ENCODE data around the gene PSPN.
"Not testable (repeated sequence)": the region's sequence is repeated elsewhere in the genome, so short reads cannot be mapped to it uniquely, and the experiment has no call there.

PSPN gene

GRCh38 chr19:6373096-6373812 is 2.5 kb downstream of the PSPN start:
- peak; percentile 98 for DNase-seq

DNA sequence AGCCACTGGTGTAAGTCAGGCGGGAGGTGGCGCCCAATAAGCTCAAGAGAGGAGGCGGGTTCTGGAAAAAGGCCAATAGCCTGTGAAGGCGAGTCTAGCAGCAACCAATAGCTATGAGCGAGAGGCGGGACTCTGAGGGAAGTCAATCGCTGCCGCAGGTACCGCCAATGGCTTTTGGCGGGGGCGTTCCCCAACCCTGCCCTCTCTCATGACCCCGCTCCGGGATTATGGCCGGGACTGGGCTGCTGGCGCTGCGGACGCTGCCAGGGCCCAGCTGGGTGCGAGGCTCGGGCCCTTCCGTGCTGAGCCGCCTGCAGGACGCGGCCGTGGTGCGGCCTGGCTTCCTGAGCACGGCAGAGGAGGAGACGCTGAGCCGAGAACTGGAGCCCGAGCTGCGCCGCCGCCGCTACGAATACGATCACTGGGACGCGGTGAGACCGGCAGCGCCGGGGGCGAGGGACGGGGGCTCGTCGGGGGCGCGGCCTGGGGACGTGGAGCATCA is 3.1 kb downstream of the PSPN start, which contains the start of gene ALKBH7:
TSS of gene ALKBH7 (plus strand) at position 201 of the 502 bp plus-strand sequence. CDS start at position 228, 27 bp downstream.
- DNase-seq, result peak; percentile 99

- no peak for DNase-seq
Observed at GRCh38 chr19:6364353-6364752, 11.4 kb downstream of the PSPN start.

- DNase-seq, result peak; percentile 66
Observed at GRCh38 chr19:6362351-6362801, 13.4 kb downstream of the PSPN start.

DNA sequence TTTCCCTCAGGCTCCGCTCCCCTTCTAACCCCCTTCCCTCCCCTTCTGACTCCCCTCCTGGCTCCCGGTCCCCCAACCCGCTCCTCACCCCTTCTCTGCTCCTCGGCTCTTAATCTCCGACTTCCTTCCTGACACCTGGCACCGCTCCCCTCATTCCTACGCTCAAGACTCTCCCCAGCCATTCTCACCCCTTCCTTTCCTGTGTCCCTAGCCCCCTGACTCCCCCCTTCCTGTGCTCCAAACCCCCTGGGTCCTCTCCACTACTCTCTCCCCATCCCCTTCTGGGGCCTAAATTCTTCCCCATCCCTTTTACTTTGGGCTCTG is 13.7 kb downstream of the PSPN start:
- no peak for DNase-seq

- not testable (repeated sequence) for DNase-seq
Observed at GRCh38 chr19:6360857-6361216, 14.9 kb downstream of the PSPN start.

DNA sequence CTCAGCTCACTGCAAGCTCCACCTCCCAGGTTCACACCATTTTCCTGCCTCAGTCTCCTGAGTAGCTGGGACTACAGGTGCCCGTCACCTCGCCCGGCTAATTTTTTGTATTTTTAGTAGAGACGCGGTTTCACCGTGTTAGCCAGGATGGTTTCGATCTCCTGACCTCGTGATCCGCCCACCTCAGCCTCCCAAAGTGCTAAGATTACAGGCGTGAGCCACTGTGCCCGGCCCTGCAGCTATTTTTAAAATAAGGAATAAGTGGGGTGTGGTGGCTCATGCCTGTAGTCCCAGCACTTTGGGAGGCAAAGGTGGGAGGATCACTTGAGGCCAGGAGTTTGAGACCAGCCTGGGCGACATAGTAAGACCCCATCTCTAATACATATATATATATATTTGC is 15.3 kb downstream of the PSPN start:
- not testable (repeated sequence) for DNase-seq

- no peak for DNase-seq
Observed at GRCh38 chr19:6359568-6360341, 16.0 kb downstream of the PSPN start.

DNA sequence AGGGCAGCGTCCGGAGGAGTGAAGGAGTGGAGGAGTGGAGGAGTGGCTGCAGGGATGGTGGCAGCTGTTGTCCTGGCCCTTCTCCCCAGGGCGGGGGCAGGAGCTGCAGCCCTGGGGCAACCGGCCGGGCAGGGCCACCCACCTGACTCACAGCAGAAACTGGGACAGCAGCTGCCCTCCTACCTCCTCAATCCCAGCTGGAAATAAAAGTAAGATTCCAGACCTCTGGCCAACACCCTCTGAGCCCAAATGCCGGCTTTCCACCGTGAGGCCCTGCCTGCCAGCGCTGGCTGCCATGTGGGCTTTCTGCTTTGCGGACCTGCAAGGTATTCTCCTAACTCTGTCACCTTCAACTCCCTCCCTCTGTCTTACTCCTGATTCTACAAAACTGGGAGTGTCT is 17.7 kb downstream of the PSPN start:
- no peak for DNase-seq

GRCh38 chr19:6357174-6357573 is 18.6 kb downstream of the PSPN start:
- no peak for DNase-seq

- not testable (repeated sequence) for DNase-seq
Observed at GRCh38 chr19:6355321-6356040, 20.3 kb downstream of the PSPN start.

- DNase-seq, result no peak
Observed at GRCh38 chr19:6354098-6354674, 21.5 kb downstream of the PSPN start.

- DNase-seq, result no peak
Observed at GRCh38 chr19:6352381-6353165, 23.2 kb downstream of the PSPN start.

- DNase-seq, result no peak
Observed at GRCh38 chr19:6350688-6351087, 25.0 kb downstream of the PSPN start.

DNA sequence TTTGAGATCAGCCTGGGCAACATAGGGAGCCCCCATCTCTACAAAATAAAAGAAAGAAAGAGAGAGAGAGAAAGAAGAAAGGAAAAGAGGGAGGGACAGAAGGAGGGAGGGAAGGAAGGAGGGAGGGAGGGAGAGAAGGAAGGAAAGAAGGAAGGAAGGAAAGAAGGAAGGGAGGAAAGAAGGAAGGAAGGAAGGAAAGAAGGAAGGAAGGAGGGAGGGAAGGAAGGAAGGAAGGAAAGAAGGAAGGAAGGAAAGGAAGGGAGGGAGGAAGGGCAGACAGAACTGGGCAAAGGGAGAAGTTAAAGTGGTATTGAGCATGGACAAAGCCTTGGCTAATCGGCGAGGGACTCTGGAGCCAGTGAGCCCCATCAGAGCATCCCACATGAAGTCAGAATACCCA is 26.5 kb downstream of the PSPN start:
- not testable (repeated sequence) for DNase-seq

- no peak for DNase-seq
Observed at GRCh38 chr19:6343462-6343861, 32.3 kb downstream of the PSPN start.

DNA sequence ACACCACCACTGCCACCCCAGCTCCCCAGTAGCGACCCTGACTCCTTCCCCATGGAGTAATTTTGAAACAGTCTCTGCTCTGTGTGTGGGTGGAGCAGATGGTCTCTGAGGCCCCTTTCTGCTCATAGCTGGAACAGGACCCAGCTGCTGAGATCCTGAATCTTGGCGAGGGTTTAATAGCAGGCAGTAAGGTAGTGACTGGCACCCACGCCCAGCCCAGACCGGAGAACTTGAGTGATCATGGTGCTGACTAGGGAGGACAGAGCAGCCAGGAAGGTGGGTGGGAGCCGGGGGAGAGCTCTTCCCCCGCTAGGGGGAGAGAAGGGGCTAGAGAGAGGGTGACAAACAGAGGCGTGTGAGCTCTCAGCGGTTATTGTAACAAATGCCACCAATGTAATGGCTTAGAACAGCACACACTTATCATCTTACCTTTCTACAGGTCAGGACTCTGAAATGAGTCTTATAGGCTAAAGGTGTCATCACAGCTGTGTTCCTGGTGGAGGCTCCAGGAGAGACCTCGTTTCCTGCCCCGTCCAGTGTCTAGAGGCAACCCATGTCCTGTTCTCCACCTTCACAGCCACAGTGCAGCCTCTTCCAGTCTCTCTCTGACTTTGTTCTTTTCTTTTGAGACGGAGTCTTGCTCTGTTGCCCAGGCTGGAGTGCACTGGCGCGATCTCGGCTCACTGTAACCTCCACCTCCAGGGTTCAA is 35.1 kb downstream of the PSPN start:
- no peak for DNase-seq

DNA sequence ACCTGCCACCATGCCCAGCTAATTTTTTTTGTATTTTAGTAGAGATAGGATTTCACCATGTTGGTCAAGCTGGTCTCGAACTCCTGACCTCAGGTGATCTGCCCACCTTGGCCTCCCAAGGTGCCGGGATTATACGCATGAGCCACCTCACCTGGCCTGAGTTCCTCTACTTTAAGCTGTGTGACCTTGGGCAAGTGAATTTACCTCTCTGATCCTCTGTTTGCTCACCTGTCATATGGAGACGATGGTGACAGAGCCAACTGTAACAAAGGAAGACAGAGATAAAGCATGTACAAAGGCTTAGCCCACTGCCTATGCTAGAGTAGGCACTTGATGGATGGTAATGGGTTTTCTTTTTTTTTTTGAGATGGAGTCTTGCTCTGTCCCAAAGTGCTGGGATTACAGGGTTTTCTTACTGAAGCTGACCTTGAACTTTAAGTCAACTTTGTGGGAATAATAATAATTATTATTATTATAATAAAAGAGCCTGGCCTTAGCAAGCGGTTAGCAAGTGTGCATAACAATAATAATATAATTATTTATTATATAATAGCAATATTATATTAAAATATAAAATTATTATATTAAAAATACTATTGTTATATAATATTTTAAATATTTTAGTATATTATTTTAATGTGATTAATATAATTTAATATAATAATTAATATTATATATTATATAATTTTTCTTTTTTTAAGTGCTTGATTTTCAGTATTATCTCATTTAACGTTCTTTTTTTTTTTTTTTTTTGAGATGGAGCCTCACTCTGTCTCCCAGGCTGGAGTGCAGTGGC is 41.0 kb downstream of the PSPN start:
- DNase-seq, result no peak

GRCh38 chr19:6333439-6333838 is 42.3 kb downstream of the PSPN start, which contains the start of gene ACER1:
TSS of gene ACER1 (minus strand) at chr19:6333612. CDS start at chr19:6333551, 61 bp downstream.
- no peak for DNase-seq

GRCh38 chr19:6326815-6327214 is 48.9 kb downstream of the PSPN start:
- no peak for DNase-seq

DNA sequence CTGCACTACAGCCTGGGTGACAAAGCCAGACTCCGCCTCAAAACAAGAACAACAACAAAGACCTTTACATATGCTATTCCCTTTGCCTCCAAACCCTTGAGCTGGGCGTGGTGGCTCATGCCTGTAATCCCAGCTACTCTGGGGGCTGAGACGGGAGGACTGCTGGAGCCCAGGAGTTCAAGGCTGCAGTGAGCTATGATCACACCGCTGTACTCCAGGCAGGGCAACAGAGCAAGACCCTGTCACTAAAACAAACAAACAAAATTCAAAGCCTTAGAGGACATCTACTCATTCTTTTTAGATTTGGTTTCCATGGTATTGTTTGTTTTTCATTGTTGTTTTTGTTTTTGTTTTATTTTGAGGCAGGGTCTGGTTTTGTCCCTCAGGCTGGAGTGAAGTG is 50.1 kb downstream of the PSPN start:
- no peak for DNase-seq

All from CD4-positive, alpha-beta T cell treated with Interleukin-17A for 1 hour (primary cell).